WTC11 (cell line): ENCODE results near the gene TMEM86B. TPM values are rescaled to one million over a fixed set of nuclear protein-coding genes. Genes with fewer than 3 reads are reported as not detected.

Source experiments
- FOXK1 ChIP-seq: sonication (generic); formaldehyde crosslinking; IDR thresholded peaks from 2 replicates; pipeline ENCODE4 v1.8.0; 2022; ENCODE audit warnings: mild to moderate bottlenecking, moderate library complexity, missing genetic modification reagents
- FOXP1 ChIP-seq: sonication (generic); formaldehyde crosslinking; IDR thresholded peaks from 2 replicates; pipeline ENCODE4 v1.8.0; 2022; ENCODE audit warnings: missing genetic modification reagents, mild to moderate bottlenecking, moderate library complexity, borderline replicate concordance
- JAZF1 ChIP-seq: fragments of 250-450 bp; sonication (Bioruptor Pico); IDR thresholded peaks from 2 replicates; pipeline ENCODE4 v1.9.0; 2021; ENCODE audit warnings: moderate library complexity, mild to moderate bottlenecking, inconsistent platforms
- NFATC4 ChIP-seq: fragments of 250-450 bp; sonication (Bioruptor Pico); IDR thresholded peaks from 2 replicates; pipeline ENCODE4 v1.9.0; 2021; ENCODE audit warnings: mild to moderate bottlenecking
- OVOL2 ChIP-seq: fragments of 250-450 bp; sonication (Bioruptor Pico); IDR thresholded peaks from 2 replicates; pipeline ENCODE4 v1.9.0; 2021; ENCODE audit warnings: mild to moderate bottlenecking, borderline replicate concordance
- PRRX2 ChIP-seq: fragments of 250-450 bp; sonication (Bioruptor Pico); IDR thresholded peaks from 2 replicates; pipeline ENCODE4 v1.8.0; 2021; ENCODE audit warnings: mild to moderate bottlenecking
- SMAD4 ChIP-seq: sonication (generic); formaldehyde crosslinking; IDR thresholded peaks from 2 replicates; pipeline ENCODE4 v1.8.0; 2022; ENCODE audit warnings: mild to moderate bottlenecking, missing genetic modification reagents
- SOX15 ChIP-seq: fragments of 250-450 bp; sonication (Bioruptor Pico); IDR thresholded peaks from 2 replicates; pipeline ENCODE4 v1.9.0; 2021; ENCODE audit warnings: mild to moderate bottlenecking
- ZBTB21 ChIP-seq: sonication (generic); formaldehyde crosslinking; IDR thresholded peaks from 2 replicates; pipeline ENCODE4 v1.8.1; 2023; ENCODE audit warnings: mild to moderate bottlenecking, missing genetic modification reagents, borderline replicate concordance
- ZNF232 ChIP-seq: sonication (generic); formaldehyde crosslinking; IDR thresholded peaks from 2 replicates; pipeline ENCODE4 v1.8.0; 2022; ENCODE audit warnings: mild to moderate bottlenecking, missing genetic modification reagents
- total RNA-seq: library from RNA; stranded (reverse); gene quantifications from 3 replicates; pipeline ENCODE4 v1.2.3, GENCODE V29; 2021
- TF ChIP-seq, protein P1 (sequence below): fragments of 250-450 bp; sonication (Bioruptor Pico); IDR thresholded peaks from 2 replicates; pipeline ENCODE4 v1.9.0; 2021; ENCODE audit warnings: mild to moderate bottlenecking
- TF ChIP-seq, protein P2 (sequence below): sonication (generic); formaldehyde crosslinking; conservative IDR thresholded peaks from 2 replicates; pipeline ENCODE4 v1.8.1; 2023; ENCODE audit warnings: mild to moderate bottlenecking, low read depth, missing genetic modification reagents, moderate library complexity
- TF ChIP-seq, protein P3 (sequence below): sonication (generic); formaldehyde crosslinking; IDR thresholded peaks from 2 replicates; pipeline ENCODE4 v1.8.0; 2022; ENCODE audit warnings: mild to moderate bottlenecking, missing genetic modification reagents
- TF ChIP-seq, protein P4 (sequence below): sonication (generic); formaldehyde crosslinking; IDR thresholded peaks from 2 replicates; pipeline ENCODE4 v1.8.1; 2023; ENCODE audit warnings: mild to moderate bottlenecking, moderate library complexity, missing genetic modification reagents
- TF ChIP-seq, protein P5 (sequence below): fragments of 250-450 bp; sonication (Bioruptor Pico); IDR thresholded peaks from 2 replicates; pipeline ENCODE4 v1.9.0; 2021; ENCODE audit warnings: moderate library complexity, mild to moderate bottlenecking, inconsistent platforms, borderline replicate concordance
- TF ChIP-seq, protein P6 (sequence below): sonication (generic); formaldehyde crosslinking; IDR thresholded peaks from 2 replicates; pipeline ENCODE4 v1.8.1; 2022; ENCODE audit warnings: missing genetic modification reagents, borderline replicate concordance
- TF ChIP-seq, protein P7 (sequence below): sonication (generic); formaldehyde crosslinking; IDR thresholded peaks from 2 replicates; pipeline ENCODE4 v1.8.0; 2022; ENCODE audit warnings: mild to moderate bottlenecking, missing genetic modification reagents
- TF ChIP-seq, protein P8 (sequence below): sonication (generic); formaldehyde crosslinking; IDR thresholded peaks from 2 replicates; pipeline ENCODE4 v1.8.1; 2023; ENCODE audit warnings: mild to moderate bottlenecking, missing genetic modification reagents, borderline replicate concordance
- TF ChIP-seq, protein P9 (sequence below): fragments of 250-450 bp; sonication (Bioruptor Pico); IDR thresholded peaks from 2 replicates; pipeline ENCODE4 v2.1.2; 2022; ENCODE audit warnings: mild to moderate bottlenecking, moderate library complexity
- TF ChIP-seq, protein P10 (sequence below): sonication (generic); formaldehyde crosslinking; conservative IDR thresholded peaks from 2 replicates; pipeline ENCODE4 v1.8.1; 2022; ENCODE audit warnings: mild to moderate bottlenecking, missing genetic modification reagents
- TF ChIP-seq, protein P11 (sequence below): sonication (generic); formaldehyde crosslinking; IDR thresholded peaks from 2 replicates; pipeline ENCODE4 v1.8.1; 2023; ENCODE audit warnings: mild to moderate bottlenecking, missing genetic modification reagents, moderate library complexity

Gene TMEM86B
- total RNA-seq, 1 experiment from 2014 or later, result 4.2 TPM

DNA sequence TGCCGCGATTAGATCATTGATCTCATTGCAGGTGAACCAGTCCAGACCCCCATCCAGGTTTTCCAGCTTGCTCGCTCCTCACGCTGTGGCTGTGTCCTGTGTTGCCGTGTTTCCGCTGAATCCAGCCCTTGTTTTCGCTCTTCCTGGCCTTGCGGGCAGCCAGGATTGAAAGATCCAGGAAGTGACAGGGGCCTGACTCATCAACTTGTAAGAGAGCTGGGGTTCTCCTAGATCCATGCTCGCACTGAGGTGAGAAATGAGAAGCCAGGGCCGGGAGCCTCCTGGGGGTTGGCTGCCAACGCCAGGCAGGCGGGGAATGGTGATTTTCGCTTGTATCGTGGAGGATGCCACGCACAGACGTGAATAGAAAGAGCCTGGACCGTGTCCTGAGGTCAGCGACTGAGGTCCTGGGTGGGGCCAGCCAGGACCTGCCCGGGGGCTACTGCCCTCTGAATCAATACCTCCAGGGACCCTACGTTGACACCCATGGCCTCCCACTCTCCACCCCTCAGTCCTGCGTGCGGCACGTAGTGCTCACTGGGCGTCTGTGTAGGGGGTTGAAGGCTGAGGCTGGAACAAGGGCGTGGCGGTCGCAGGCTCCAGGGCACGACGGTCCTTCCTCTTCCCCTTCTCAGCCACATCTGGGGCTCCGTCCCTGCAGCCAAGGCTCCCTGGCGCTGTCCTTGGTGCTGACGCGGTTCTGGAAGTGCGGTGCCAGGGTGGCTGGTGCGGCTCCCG is 11.9 kb downstream of the TMEM86B start (continued):
- TF ChIP-seq, protein P1, sequence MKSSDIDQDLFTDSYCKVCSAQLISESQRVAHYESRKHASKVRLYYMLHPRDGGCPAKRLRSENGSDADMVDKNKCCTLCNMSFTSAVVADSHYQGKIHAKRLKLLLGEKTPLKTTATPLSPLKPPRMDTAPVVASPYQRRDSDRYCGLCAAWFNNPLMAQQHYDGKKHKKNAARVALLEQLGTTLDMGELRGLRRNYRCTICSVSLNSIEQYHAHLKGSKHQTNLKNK (CRISPR knock-in tag), result no peak
- TF ChIP-seq, protein P2, sequence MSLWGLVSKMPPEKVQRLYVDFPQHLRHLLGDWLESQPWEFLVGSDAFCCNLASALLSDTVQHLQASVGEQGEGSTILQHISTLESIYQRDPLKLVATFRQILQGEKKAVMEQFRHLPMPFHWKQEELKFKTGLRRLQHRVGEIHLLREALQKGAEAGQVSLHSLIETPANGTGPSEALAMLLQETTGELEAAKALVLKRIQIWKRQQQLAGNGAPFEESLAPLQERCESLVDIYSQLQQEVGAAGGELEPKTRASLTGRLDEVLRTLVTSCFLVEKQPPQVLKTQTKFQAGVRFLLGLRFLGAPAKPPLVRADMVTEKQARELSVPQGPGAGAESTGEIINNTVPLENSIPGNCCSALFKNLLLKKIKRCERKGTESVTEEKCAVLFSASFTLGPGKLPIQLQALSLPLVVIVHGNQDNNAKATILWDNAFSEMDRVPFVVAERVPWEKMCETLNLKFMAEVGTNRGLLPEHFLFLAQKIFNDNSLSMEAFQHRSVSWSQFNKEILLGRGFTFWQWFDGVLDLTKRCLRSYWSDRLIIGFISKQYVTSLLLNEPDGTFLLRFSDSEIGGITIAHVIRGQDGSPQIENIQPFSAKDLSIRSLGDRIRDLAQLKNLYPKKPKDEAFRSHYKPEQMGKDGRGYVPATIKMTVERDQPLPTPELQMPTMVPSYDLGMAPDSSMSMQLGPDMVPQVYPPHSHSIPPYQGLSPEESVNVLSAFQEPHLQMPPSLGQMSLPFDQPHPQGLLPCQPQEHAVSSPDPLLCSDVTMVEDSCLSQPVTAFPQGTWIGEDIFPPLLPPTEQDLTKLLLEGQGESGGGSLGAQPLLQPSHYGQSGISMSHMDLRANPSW (CRISPR knock-in tag), result no peak
- TF ChIP-seq, protein P3, sequence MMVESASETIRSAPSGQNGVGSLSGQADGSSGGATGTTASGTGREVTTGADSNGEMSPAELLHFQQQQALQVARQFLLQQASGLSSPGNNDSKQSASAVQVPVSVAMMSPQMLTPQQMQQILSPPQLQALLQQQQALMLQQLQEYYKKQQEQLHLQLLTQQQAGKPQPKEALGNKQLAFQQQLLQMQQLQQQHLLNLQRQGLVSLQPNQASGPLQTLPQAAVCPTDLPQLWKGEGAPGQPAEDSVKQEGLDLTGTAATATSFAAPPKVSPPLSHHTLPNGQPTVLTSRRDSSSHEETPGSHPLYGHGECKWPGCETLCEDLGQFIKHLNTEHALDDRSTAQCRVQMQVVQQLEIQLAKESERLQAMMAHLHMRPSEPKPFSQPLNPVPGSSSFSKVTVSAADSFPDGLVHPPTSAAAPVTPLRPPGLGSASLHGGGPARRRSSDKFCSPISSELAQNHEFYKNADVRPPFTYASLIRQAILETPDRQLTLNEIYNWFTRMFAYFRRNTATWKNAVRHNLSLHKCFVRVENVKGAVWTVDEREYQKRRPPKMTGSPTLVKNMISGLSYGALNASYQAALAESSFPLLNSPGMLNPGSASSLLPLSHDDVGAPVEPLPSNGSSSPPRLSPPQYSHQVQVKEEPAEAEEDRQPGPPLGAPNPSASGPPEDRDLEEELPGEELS (CRISPR knock-in tag), result peak; percentile 98
- TF ChIP-seq, protein P4, sequence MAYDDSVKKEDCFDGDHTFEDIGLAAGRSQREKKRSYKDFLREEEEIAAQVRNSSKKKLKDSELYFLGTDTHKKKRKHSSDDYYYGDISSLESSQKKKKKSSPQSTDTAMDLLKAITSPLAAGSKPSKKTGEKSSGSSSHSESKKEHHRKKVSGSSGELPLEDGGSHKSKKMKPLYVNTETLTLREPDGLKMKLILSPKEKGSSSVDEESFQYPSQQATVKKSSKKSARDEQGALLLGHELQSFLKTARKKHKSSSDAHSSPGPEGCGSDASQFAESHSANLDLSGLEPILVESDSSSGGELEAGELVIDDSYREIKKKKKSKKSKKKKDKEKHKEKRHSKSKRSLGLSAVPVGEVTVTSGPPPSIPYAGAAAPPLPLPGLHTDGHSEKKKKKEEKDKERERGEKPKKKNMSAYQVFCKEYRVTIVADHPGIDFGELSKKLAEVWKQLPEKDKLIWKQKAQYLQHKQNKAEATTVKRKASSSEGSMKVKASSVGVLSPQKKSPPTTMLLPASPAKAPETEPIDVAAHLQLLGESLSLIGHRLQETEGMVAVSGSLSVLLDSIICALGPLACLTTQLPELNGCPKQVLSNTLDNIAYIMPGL, result no peak
- TF ChIP-seq FOXP1 (CRISPR knock-in tag), result peak; percentile 99
- TF ChIP-seq, protein P5, sequence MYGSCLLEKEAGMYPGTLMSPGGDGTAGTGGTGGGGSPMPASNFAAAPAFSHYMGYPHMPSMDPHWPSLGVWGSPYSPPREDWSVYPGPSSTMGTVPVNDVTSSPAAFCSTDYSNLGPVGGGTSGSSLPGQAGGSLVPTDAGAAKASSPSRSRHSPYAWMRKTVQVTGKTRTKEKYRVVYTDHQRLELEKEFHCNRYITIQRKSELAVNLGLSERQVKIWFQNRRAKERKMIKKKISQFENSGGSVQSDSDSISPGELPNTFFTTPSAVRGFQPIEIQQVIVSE (CRISPR knock-in tag), result no peak
- TF ChIP-seq NFATC4 (CRISPR knock-in tag), result no peak
- no peak for TF ChIP-seq SOX15 (CRISPR knock-in tag)
- TF ChIP-seq, protein P6, sequence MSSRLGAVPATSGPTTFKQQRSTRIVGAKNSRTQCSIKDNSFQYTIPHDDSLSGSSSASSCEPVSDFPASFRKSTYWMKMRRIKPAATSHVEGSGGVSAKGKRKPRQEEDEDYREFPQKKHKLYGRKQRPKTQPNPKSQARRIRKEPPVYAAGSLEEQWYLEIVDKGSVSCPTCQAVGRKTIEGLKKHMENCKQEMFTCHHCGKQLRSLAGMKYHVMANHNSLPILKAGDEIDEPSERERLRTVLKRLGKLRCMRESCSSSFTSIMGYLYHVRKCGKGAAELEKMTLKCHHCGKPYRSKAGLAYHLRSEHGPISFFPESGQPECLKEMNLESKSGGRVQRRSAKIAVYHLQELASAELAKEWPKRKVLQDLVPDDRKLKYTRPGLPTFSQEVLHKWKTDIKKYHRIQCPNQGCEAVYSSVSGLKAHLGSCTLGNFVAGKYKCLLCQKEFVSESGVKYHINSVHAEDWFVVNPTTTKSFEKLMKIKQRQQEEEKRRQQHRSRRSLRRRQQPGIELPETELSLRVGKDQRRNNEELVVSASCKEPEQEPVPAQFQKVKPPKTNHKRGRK (CRISPR knock-in tag), result peak; percentile 77; the same call in 1 of the 2 replicates
- TF ChIP-seq, protein P7, sequence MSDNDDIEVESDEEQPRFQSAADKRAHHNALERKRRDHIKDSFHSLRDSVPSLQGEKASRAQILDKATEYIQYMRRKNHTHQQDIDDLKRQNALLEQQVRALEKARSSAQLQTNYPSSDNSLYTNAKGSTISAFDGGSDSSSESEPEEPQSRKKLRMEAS (CRISPR knock-in tag), result peak; percentile 88
- peak; percentile 99 for TF ChIP-seq ZNF232 (CRISPR knock-in tag)
- TF ChIP-seq JAZF1, result no peak
- TF ChIP-seq, protein P8, sequence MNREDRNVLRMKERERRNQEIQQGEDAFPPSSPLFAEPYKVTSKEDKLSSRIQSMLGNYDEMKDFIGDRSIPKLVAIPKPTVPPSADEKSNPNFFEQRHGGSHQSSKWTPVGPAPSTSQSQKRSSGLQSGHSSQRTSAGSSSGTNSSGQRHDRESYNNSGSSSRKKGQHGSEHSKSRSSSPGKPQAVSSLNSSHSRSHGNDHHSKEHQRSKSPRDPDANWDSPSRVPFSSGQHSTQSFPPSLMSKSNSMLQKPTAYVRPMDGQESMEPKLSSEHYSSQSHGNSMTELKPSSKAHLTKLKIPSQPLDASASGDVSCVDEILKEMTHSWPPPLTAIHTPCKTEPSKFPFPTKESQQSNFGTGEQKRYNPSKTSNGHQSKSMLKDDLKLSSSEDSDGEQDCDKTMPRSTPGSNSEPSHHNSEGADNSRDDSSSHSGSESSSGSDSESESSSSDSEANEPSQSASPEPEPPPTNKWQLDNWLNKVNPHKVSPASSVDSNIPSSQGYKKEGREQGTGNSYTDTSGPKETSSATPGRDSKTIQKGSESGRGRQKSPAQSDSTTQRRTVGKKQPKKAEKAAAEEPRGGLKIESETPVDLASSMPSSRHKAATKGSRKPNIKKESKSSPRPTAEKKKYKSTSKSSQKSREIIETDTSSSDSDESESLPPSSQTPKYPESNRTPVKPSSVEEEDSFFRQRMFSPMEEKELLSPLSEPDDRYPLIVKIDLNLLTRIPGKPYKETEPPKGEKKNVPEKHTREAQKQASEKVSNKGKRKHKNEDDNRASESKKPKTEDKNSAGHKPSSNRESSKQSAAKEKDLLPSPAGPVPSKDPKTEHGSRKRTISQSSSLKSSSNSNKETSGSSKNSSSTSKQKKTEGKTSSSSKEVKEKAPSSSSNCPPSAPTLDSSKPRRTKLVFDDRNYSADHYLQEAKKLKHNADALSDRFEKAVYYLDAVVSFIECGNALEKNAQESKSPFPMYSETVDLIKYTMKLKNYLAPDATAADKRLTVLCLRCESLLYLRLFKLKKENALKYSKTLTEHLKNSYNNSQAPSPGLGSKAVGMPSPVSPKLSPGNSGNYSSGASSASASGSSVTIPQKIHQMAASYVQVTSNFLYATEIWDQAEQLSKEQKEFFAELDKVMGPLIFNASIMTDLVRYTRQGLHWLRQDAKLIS (CRISPR knock-in tag), result no peak
- no peak for TF ChIP-seq PRRX2 (CRISPR knock-in tag)
- no peak; the same call in 1 of the 2 replicates for TF ChIP-seq ZBTB21
- peak; percentile 94 for TF ChIP-seq SMAD4
- TF ChIP-seq, protein P9, sequence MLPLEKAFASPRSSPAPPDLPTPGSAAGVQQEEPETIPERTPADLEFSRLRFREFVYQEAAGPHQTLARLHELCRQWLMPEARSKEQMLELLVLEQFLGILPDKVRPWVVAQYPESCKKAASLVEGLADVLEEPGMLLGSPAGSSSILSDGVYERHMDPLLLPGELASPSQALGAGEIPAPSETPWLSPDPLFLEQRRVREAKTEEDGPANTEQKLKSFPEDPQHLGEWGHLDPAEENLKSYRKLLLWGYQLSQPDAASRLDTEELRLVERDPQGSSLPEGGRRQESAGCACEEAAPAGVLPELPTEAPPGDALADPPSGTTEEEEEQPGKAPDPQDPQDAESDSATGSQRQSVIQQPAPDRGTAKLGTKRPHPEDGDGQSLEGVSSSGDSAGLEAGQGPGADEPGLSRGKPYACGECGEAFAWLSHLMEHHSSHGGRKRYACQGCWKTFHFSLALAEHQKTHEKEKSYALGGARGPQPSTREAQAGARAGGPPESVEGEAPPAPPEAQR (CRISPR knock-in tag), result no peak; the same call in 1 of the 2 replicates
- no peak for TF ChIP-seq OVOL2 (CRISPR knock-in tag)
- TF ChIP-seq, protein P10, sequence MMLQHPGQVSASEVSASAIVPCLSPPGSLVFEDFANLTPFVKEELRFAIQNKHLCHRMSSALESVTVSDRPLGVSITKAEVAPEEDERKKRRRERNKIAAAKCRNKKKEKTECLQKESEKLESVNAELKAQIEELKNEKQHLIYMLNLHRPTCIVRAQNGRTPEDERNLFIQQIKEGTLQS (CRISPR knock-in tag), result peak; percentile 79; the same call in 1 of the 2 replicates
- TF ChIP-seq, protein P11, sequence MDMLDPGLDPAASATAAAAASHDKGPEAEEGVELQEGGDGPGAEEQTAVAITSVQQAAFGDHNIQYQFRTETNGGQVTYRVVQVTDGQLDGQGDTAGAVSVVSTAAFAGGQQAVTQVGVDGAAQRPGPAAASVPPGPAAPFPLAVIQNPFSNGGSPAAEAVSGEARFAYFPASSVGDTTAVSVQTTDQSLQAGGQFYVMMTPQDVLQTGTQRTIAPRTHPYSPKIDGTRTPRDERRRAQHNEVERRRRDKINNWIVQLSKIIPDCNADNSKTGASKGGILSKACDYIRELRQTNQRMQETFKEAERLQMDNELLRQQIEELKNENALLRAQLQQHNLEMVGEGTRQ (CRISPR knock-in tag), result no peak
- peak; percentile 96 for TF ChIP-seq FOXK1 (CRISPR knock-in tag)
